ENCODE measurements around the gene COL4A1.

COL4A1 gene

GRCh38 chr13:110187641-110188161, 119.3 kb downstream of the COL4A1 start:
- H3K27ac ChIP-seq: no peak overlapping the region
- no peak for TF ChIP-seq CTCF (conservative IDR thresholded peaks at IDR 0.05)

GRCh38 chr13:110186231-110186855, 120.6 kb downstream of the COL4A1 start:
- H3K27ac ChIP-seq: no peak overlapping the region
- TF ChIP-seq CTCF (conservative IDR thresholded peaks at IDR 0.05): no peak

GRCh38 chr13:110185696-110186095, 121.3 kb downstream of the COL4A1 start:
- H3K27ac ChIP-seq: no peak overlapping the region
- TF ChIP-seq CTCF (conservative IDR thresholded peaks at IDR 0.05): no peak

- no peak for TF ChIP-seq CTCF (conservative IDR thresholded peaks at IDR 0.05)
- H3K27ac ChIP-seq: no peak overlapping the region
These were observed 123.0 kb downstream of the COL4A1 start for GRCh38 chr13:110183910-110184309.

- H3K27ac ChIP-seq: no peak overlapping the region
- no peak for TF ChIP-seq CTCF (conservative IDR thresholded peaks at IDR 0.05)
These were observed 124.5 kb downstream of the COL4A1 start for GRCh38 chr13:110182461-110182860.

GRCh38 chr13:110182003-110182402, 125.0 kb downstream of the COL4A1 start:
- TF ChIP-seq CTCF (conservative IDR thresholded peaks at IDR 0.05): no peak
- no peak overlapping the region for H3K27ac ChIP-seq

- no peak for TF ChIP-seq CTCF (conservative IDR thresholded peaks at IDR 0.05)
- H3K27ac ChIP-seq: no peak overlapping the region
These were observed 127.2 kb downstream of the COL4A1 start for GRCh38 chr13:110179857-110180147.

Measured in VCaP (cell line).